CD14-positive monocyte (primary cell): ENCODE results near the gene SH3GL3. TPM values are rescaled to one million over a fixed set of nuclear protein-coding genes. Genes with fewer than 3 reads are reported as not detected.

Experiments used
- DNase-seq, 3 donors: peaks; one replicate each; pipeline ENCODE4 v3.0.0-alpha.2; 2011 to 2022
- H2AFZ ChIP-seq: 2 replicates; pipeline ENCODE4 v1.6.0; 2012; ENCODE audit warnings: mild to moderate bottlenecking, low read depth, low read length, inconsistent platforms; ENCODE audit not compliant: insufficient read depth, poor library complexity, severe bottlenecking
- H3K27ac ChIP-seq, 2 donors: 1 replicate in 1 of 2; 2 replicates in 1 of 2; pipeline ENCODE4 v1.5.1; 2012 to 2013; ENCODE audit warnings: low read length in 2 of 2, control low read depth in 1 of 2, inconsistent platforms in 1 of 2, low read depth in 1 of 2, mild to moderate bottlenecking in 1 of 2
- H3K27me3 ChIP-seq, 2 donors: one replicate each; pipeline versions ENCODE4 v1.6.0 to v1.6.1; 2011 to 2013; ENCODE audit warnings: low read length in 2 of 2; ENCODE audit not compliant: control insufficient read depth in 2 of 2, insufficient read depth in 2 of 2
- H3K36me3 ChIP-seq, 2 donors: replicated peaks in 1 of 2; 1 replicate in 1 of 2; 2 replicates in 1 of 2; pipeline versions ENCODE4 v1.5.1 to v1.6.1; 2012 to 2013; ENCODE audit warnings: low read length in 2 of 2, control low read depth in 1 of 2, inconsistent platforms in 1 of 2, mild to moderate bottlenecking in 1 of 2; ENCODE audit not compliant: insufficient read depth in 2 of 2, control insufficient read depth in 1 of 2
- H3K4me1 ChIP-seq, 2 donors: 1 replicate in 1 of 2; 2 replicates in 1 of 2; pipeline versions ENCODE4 v1.5.1 to v1.6.1; 2012 to 2013; ENCODE audit warnings: low read length in 2 of 2, control low read depth in 1 of 2, inconsistent platforms in 1 of 2, mild to moderate bottlenecking in 1 of 2, moderate library complexity in 1 of 2; ENCODE audit not compliant: insufficient read depth in 2 of 2, control insufficient read depth in 1 of 2
- H3K4me2 ChIP-seq: replicated peaks from 2 replicates; pipeline ENCODE3; 2012; ENCODE audit warnings: low read length, moderate library complexity, mild to moderate bottlenecking; ENCODE audit not compliant: poor library complexity, severe bottlenecking; ENCODE audit errors: extremely low read depth
- H3K4me3 ChIP-seq, 3 experiments: fragments of 200-600 bp in 1 of 3; sonication (generic) in 1 of 3; replicated peaks in 1 of 3; 1 replicate in 2 of 3; 2 replicates in 1 of 3; pipeline ENCODE4 v1.5.1; 2011 to 2013; ENCODE audit warnings: low read length in 3 of 3, mild to moderate bottlenecking in 3 of 3, control low read depth in 2 of 3, low read depth in 2 of 3, inconsistent platforms in 1 of 3, moderate library complexity in 1 of 3
- H3K79me2 ChIP-seq: 2 replicates; pipeline ENCODE4 v1.6.0; 2012; ENCODE audit warnings: mild to moderate bottlenecking, control low read depth, inconsistent platforms, low read length, moderate library complexity; ENCODE audit not compliant: insufficient read depth
- H3K9ac ChIP-seq: 2 replicates; pipeline ENCODE4 v1.6.0; 2017; ENCODE audit warnings: low read length, mild to moderate bottlenecking; ENCODE audit not compliant: insufficient read depth, poor library complexity, severe bottlenecking
- H3K9me3 ChIP-seq, 2 donors: replicated peaks in 1 of 2; 1 replicate in 1 of 2; 2 replicates in 1 of 2; pipeline versions ENCODE4 v1.5.1 to v1.6.1; 2012 to 2013; ENCODE audit warnings: low read length in 2 of 2, control low read depth in 1 of 2; ENCODE audit not compliant: control insufficient read depth in 1 of 2, insufficient read depth in 1 of 2
- H4K20me1 ChIP-seq: 2 replicates; pipeline ENCODE4 v1.6.0; 2012; ENCODE audit warnings: mild to moderate bottlenecking, low read length, control low read depth, moderate library complexity; ENCODE audit not compliant: insufficient read depth
- H3K27ac Mint-ChIP-seq, 7 donors: one replicate each; pipeline ENCODE4 v1.8.0; 2020; ENCODE audit warnings: mild to moderate bottlenecking in 7 of 7, mixed read lengths in 7 of 7, moderate library complexity in 6 of 7, inconsistent platforms in 2 of 7
- H3K27me3 Mint-ChIP-seq, 3 donors: one replicate each; pipeline ENCODE4 v1.8.0; 2021 to 2022; ENCODE audit warnings: low read depth in 3 of 3, mild to moderate bottlenecking in 3 of 3, mixed read lengths in 3 of 3, moderate library complexity in 3 of 3, inconsistent platforms in 1 of 3
- H3K36me3 Mint-ChIP-seq, 2 donors: one replicate each; pipeline ENCODE4 v1.8.0; 2020; ENCODE audit warnings: mixed read lengths in 2 of 2, inconsistent platforms in 1 of 2, mild to moderate bottlenecking in 1 of 2
- H3K4me1 Mint-ChIP-seq: one replicate; pipeline ENCODE4 v1.8.0; 2020; ENCODE audit warnings: mild to moderate bottlenecking, mixed read lengths
- H3K4me3 Mint-ChIP-seq, 2 donors: one replicate each; pipeline ENCODE4 v1.8.0; 2020; ENCODE audit warnings: mild to moderate bottlenecking in 2 of 2, mixed read lengths in 2 of 2, moderate library complexity in 1 of 2
- H3K9me3 Mint-ChIP-seq, 7 donors: one replicate each; pipeline ENCODE4 v1.8.0; 2020 to 2022; ENCODE audit warnings: mixed read lengths in 7 of 7, mild to moderate bottlenecking in 6 of 7, moderate library complexity in 6 of 7, inconsistent platforms in 2 of 7
- CTCF ChIP-seq: fragments of 200-600 bp; IDR thresholded peaks from one replicate; pipeline ENCODE4 v1.8.0; 2022; ENCODE audit warnings: antibody characterized with exemption, mild to moderate bottlenecking
- WGBS: methylation state at CpG from one replicate; pipeline ENCODE4 v1.1.5; 2013; ENCODE audit warnings: missing lambda C conversion rate; ENCODE audit not compliant: insufficient coverage; 5-methylcytosine and 5-hydroxymethylcytosine counted together
- intact Hi-C, 2 donors: fragments of 100-400 bp; cut with micrococcal nuclease; formaldehyde crosslinking; loops; one replicate each; pipeline versions ENCODE4 v1.15.0 to v1.15.1; 2023
- polyA plus RNA-seq, 3 donors: library from polyadenylated mRNA; depleted of rRNA in 1 of 3; unstranded in 2 of 3; stranded (reverse) in 1 of 3; fragments of 300-500 nt in 2 of 3; fragments of >200 nt in 1 of 3; fragmentation: Illumina TruSeq in 2 of 3; gene quantifications; 1 replicate in 2 of 3; 2 replicates in 1 of 3; pipeline ENCODE4 v1.2.3, GENCODE V29; 2012 to 2021

SH3GL3 gene
- polyA plus RNA-seq, 3 donors = not detected

GRCh38 chr15:83545804-83546511 lies 98.8 kb downstream of the SH3GL3 start:
- Mint-ChIP-seq H3K4me1 (no peaks in the 10 kb centered on the region), H3K4me3 (no peak overlapping the region), H3K9me3 (peaks cover 0 to 12% (median 2%) of the 10 kb centered on the region in 7 donors), H3K27me3 (peaks cover 0 to 7% (median 3%) of the 10 kb centered on the region in 3 donors), H3K36me3 (no peaks in the 10 kb centered on the region), H3K27ac (no peak overlapping the region)
- H3K36me3 ChIP-seq = no peaks in the 10 kb centered on the region
- no peaks in the 10 kb centered on the region for H3K27me3 ChIP-seq
- H3K4me2 ChIP-seq = no peak overlapping the region
- no peak overlapping the region for H2AFZ ChIP-seq
- H4K20me1 ChIP-seq = no peaks in the 10 kb centered on the region
- no peak overlapping the region for H3K27ac ChIP-seq
- TF ChIP-seq CTCF = no peak
- no peak for DNase-seq
- H3K9me3 ChIP-seq = no peaks in the 10 kb centered on the region
- 83% methylated on average over 1 of the region's 1 CpG for WGBS
- intact Hi-C loops = no loop called here
- H3K9ac ChIP-seq = no peak overlapping the region
- no peak overlapping the region for H3K4me3 ChIP-seq
- H3K79me2 ChIP-seq = no peaks in the 10 kb centered on the region
- no peaks in the 10 kb centered on the region for H3K4me1 ChIP-seq

- H3K9ac ChIP-seq = no peak overlapping the region
- no peaks in the 10 kb centered on the region for H3K36me3 ChIP-seq
- no peak overlapping the region for H3K4me3 Mint-ChIP-seq
- no peaks in the 10 kb centered on the region for H3K36me3 Mint-ChIP-seq
- no peaks in the 10 kb centered on the region for H3K4me1 Mint-ChIP-seq
- H4K20me1 ChIP-seq = no peaks in the 10 kb centered on the region
- TF ChIP-seq CTCF = no peak
- DNase-seq = no peak
- H3K27me3 Mint-ChIP-seq = peaks cover 0 to 7% (median 3%) of the 10 kb centered on the region in 3 donors
- no peaks in the 10 kb centered on the region for H3K79me2 ChIP-seq
- peaks cover 0 to 12% (median 2%) of the 10 kb centered on the region in 7 donors for H3K9me3 Mint-ChIP-seq
- H3K4me2 ChIP-seq = no peak overlapping the region
- H2AFZ ChIP-seq = no peak overlapping the region
- no peak overlapping the region for H3K27ac Mint-ChIP-seq
- no peaks in the 10 kb centered on the region for H3K9me3 ChIP-seq
- intact Hi-C loops = no loop called here
- H3K4me1 ChIP-seq = no peaks in the 10 kb centered on the region
- no peaks in the 10 kb centered on the region for H3K27me3 ChIP-seq
- no peak overlapping the region for H3K27ac ChIP-seq
- no peak overlapping the region for H3K4me3 ChIP-seq
These were observed 99.4 kb downstream of the SH3GL3 start for GRCh38 chr15:83546512-83546888.
